ELR (cell line): ENCODE data around the gene TIGD1.

Experiments used
- DNase-seq: peaks from one replicate; pipeline ENCODE4 v3.0.0-alpha.2; 2015; ENCODE audit warnings: low read depth

The TIGD1 gene

DNA sequence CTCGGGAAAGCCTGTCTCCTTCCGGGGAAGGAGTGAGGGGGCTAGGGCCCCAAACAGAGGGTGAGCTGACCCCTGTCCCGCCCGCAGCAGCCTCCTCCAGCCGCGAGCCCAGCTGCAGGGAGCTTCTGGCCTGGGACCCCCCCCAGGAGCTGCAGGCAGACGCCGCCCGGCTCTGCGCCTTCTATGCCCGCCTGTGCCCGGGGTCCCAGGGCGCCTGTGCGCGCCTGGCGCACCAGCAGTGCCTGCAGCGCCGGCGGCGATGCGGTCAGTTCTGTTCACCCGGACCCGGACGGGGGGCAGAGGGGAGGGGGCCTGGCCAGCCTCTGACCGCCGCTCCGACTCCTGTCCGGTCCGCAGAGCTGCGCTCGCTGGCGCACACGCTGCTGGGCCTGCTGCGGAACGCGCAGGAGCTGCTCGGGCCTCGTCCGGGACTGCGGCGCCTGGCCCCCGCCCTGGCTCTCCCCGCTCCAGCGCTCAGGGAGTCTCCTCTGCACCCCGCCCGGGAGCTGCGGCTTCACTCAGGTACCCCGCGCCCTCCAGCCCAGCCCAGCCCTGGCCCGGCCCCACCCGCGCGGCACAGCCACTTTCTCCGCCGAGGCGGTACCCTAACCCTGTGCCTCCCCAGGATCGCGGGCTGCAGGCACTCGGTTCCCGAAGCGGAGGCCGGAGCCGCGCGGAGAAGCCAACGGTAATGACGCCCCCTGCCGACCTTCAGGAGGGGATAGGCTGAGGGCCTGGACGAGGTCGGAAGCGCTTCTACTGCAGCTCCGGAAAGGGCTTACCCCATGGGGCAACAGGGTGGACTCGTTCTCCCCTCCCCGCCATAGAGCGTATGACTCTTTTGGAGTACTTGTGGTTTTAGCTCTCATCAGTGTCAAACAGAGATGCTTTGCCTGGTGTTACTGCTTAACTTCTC is 26.4 kb downstream of the TIGD1 start:
- DNase-seq = peak; percentile 52

DNA sequence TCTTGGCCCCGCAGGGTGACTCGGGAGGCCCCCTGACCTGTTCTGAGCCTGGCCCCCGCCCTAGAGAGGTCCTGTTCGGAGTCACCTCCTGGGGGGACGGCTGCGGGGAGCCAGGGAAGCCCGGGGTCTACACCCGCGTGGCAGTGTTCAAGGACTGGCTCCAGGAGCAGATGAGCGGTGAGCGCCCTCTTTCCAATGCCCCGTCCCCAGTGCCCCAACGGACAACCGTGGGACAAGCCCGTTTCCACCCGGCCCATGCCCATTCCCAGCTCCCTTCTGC is 27.0 kb downstream of the TIGD1 start:
- DNase-seq = no peak

DNA sequence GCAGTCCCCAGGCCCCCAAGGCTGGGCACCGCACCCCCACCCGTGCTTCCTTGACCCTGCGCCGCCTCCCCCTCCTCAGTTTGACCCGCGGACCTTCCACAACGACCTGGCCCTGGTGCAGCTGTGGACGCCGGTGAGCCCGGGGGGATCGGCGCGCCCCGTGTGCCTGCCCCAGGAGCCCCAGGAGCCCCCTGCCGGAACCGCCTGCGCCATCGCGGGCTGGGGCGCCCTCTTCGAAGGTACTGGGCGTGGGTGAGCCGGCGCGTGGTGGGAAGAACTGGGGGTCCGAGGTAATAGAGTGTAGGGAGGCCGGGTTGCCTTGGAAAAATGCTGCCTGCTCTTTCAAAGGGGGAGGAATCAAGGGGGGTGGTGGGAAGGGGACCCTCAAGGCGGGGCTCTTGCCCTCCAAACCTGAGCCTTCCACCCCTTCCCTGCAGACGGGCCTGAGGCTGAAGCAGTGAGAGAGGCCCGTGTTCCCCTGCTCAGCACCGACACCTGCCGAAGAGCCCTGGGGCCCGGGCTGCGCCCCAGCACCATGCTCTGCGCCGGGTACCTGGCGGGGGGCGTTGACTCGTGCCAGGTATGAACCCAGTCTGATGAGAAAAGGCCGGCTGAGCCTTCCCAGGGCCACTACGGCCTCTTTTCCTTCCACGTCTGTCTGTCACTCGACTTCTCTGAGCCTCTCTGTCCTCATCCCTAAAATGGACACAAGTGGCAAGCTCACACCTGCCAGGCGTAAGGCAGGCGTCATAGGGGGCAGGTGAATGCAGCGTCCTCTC is 27.5 kb downstream of the TIGD1 start:
- no peak for DNase-seq

DNA sequence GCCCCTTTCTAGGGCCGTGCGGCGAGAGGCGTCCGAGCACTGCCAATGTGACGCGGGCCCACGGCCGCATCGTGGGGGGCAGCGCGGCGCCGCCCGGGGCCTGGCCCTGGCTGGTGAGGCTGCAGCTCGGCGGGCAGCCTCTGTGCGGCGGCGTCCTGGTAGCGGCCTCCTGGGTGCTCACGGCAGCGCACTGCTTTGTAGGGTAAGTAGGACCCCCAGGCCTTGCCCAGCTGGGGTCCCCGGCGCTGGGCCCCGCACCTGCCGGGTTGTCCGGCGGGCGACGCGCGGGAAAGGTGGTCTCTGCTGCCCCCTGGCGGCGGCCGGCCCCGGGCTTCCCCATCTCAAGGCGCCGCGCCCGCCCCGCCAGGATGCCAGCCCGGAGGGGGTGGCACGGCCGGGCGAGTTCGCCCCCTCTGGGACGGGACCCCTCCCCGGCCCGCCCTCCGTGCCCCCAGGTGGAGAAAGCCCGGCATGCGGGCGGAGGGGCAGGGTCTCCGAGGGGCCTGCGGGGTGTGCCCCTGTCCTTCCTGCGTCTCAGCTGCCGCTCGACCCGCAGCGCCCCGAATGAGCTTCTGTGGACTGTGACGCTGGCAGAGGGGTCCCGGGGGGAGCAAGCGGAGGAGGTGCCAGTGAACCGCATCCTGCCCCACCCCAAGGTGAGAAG is 28.3 kb downstream of the TIGD1 start:
- peak; percentile 45 for DNase-seq

DNA sequence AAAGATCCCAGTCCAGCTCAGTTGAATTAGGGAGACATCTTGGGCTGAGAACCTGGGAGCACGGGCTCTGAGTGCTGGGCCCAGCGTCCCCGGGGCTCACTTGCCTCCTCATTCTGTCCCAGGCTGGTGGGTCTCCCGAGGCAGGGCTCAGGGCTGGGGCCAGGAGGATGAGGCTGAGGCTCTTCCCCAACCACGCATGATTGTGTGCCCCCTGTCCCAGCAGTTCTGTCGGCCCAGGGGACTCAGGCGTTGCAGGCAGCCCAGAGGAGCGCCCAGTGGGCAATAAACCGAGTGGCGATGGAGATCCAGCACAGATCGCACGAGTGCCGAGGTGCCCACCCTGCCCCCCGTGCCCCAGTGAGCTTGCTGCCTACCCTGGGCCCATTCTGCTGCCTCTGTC is 29.3 kb downstream of the TIGD1 start:
- DNase-seq = no peak

DNA sequence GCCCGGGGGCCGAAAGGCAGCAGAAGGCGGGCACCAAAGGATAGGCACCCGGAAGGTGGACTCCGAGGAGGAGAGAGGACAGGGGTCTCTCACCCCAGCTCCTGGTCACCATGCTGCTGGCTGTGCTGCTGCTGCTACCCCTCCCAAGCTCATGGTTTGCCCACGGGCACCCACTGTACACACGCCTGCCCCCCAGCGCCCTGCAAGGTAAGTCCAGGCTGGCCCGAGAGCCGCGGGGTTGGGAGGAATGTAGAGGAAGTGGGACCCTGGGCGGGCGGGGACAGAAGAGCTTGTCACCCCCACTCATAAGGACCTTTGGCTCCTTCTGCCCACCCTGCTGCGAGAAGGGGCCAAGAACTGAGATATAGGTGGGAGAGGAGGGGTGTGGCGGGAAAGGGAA is 29.9 kb downstream of the TIGD1 start:
- DNase-seq = no peak

DNA sequence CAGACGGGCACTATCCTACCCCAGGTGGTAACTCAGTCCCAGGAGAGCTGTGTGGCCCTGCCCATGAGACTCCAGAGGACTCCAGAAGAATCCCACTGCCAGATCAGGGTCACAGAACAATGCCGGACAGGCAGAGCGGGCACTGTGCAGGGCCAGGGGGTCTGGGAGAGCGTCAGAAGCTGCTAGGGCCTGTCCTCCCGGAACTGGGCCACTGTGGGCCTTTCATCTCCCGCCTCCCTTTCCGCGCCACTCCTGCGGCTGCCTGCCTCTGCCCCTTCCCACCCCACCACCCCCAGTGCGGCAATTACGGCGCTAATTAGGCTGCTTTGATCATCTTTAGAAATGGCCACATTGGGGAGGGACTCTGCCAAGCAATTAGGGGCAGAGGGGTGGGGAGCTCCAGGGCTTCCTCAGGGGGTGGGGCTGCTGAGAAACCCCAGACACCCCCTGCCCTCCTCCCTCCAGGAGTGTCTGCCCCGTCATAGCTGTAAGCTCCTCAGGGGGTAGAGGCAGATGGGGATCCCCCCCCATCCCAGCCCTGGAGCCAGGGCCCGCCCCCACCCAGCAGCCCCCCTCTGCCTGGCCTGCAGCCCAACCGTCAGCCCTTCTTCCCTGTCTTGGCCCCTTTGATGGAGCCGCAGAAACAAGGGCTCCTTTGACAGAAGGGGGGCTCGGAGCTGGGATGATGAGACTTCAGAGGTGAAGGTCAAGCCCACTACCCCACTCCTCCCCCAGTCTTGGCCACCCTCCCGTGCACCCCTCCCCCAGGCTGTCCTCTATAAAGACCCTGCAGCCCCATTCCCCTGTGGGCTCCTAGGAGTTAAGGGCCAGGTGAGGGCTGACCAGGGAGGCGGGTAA is 30.5 kb downstream of the TIGD1 start, which contains the start of gene PRSS56:
PRSS56 (plus strand) TSS at position 808 of the 858 bp plus-strand sequence. CDS start 211 bp downstream, outside the sequence.
- DNase-seq = no peak

DNA sequence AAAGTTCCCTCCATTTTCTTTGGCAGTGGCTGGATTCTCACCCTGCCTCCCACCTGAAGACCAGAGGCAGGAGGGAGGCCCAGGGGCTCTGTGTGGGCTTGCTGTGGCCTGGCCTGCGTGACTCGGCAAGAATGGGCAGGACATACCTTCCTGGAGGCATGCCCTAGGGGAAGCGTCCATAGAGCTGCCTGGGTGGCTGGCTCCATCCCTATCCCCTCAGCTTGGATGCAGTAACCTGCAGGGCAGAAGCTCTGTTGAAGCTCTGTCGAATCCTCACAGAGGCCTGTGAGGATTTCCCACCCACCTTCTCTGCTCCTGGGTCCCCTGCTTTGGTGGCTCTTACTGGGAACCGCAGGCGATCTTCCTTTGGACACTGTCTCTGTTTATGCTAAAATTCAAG is 31.5 kb downstream of the TIGD1 start:
- no peak for DNase-seq

DNA sequence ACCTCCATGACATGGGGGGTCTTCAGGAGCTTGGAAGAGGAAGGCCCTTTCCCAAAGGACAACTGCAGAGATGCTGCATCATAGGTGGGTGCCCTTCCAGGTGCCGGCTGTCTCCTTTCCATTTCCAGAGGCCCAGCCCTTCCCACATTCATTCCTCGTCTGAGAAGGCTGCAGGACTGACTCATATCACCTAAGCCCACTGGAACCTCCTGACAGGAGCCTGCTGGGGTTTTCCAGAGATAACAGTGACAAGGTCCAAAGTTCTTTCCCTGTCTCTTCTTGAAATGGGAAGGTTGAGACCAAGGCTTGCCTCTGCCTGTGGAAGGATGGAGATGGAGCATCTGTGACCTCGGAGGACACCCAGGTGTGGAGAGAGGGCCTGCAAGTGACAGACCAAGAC is 33.8 kb downstream of the TIGD1 start:
- no peak for DNase-seq

DNA sequence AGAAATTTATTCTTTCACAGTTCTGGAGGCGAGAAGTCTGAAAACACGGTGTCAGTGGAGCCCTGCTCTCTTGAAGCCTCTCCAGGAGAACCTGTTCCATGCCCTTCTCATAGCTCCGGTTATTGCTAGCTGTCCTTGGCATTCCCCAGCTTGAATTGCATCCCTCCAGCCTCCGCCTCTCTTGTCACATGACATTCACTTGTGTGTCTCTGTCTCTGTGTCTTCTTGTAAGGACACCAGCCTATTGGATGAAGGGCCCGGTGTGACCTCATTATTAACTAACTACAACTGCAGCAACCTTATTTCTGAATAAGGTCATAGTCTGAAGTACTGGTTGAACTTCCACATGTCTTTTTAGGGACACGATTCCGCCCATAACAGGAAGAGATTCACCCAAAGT is 34.7 kb downstream of the TIGD1 start:
- DNase-seq = no peak

DNA sequence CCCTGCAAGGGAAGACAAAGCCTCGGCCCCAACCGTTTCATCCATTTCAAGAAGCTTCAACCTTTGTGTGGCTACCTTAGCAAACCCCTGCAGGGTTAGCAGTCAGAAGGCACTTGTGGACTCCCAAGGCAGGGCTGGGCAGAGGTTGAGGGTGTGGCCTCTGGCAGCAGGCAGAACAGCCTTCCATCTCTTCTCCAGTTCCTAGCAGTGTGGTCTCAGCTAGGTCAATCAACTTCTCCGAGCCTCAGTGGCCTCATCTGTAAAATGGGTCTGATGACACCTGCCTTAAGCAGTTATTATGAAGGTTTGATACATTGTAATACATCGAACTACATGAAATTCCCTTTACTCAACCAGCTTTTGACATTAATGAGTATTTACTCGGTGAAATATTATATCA is 37.0 kb downstream of the TIGD1 start:
- DNase-seq = no peak

DNA sequence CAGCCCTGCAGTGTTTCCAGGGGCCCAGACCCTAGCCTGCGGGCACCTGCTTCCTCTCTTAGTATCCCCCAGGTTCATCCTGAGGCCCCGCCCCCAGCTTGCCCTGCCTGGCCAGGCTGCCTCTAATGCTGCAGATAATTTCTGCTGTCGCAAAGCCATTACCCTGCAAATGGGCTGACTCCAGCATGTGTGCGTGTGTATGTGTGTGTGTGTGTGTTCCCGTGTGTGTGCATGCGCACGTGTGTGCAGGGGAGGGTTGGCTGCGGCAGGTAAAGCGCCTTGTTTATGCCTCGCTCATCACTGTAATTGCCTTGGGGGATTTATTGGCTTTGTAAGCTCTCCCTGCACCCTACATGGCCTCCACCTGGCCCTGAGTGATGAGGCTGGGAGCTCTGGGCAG is 37.8 kb downstream of the TIGD1 start:
- no peak for DNase-seq

DNA sequence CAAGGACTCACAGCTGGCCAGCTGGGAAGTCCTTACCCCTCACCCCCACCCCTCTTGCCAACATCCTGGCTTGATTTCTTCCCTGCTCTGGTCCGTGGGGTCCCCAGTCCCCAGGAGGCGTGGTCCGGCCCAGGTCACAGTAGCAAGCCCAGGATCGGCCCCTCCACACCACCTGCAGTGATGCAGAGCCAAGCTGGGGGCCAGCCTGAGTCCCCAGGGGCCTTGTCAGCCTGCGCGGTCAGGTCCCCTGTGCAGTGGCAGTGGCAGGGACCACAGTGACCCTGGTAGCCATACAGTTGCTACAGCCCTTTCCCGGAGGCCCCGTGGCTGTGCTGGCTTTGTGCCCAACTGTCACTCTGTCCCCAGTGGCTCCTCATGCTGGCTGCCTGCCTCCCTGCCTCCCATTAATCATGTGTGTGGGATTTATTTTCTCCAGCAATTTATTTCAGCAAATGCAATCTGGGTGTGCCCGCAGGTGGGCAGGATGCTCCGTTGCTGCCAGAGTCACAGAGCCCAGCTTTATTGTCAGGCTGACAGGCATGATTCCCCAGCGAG is 38.9 kb downstream of the TIGD1 start:
- no peak for DNase-seq

DNA sequence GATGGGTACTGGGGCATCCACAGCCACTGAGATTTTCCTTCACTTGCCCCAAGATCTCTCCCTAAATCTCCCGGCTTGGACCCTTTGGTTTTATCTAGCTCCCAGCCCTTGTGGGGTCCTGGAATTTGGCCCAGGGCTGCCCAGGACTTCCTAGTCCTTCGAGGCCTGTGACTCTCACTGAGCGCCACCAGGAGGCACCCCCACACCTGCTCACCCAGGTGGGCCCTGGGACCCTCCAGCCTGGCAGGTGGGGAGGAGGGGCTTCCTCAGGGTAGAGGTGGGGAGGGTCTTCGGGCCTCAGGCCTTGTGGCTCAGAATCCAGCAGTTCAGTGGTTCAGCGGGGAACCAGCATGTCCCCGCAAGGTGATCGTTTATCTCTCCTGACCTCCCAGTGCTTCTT is 42.1 kb downstream of the TIGD1 start:
- DNase-seq = no peak

DNA sequence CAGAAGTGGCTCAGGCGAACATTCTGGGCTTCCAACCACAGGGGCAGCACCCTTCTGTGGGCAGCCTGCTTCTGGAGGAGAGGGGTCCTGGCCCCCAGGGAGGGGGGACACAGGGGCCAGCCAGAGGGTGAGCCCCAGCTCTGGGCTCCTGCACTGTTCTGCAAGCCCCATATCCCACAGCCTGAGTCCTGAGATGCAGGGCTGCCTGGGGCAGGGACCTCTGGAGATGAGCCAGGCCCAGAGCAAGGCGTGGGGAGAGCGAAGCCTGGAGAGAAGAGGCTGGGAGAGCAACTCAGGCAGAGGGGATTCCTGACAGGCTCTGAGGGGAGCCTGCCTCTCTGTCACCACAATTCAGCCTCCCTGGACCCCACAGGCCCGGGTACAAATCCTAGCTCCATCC is 43.6 kb downstream of the TIGD1 start:
- no peak for DNase-seq

DNA sequence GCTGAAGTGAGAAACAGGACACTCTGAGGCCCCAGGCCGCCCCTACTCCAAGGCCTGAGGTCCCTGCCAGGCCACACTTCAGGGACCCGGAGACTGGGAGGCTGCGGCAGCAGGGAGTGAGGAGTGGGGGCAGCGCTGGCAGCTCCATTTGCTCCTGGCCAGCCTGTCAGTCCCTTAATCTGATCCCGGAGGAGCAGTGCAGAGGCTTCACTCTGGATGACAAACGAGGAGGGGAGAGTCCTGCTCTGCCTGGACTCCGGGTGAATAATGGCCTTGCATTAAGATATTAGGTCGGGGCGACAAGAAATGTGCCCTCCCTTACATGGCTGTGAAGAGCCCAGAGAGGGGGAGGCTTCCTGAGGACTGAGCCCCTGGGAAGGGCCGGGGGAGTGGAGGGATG is 44.5 kb downstream of the TIGD1 start:
- DNase-seq = no peak

DNA sequence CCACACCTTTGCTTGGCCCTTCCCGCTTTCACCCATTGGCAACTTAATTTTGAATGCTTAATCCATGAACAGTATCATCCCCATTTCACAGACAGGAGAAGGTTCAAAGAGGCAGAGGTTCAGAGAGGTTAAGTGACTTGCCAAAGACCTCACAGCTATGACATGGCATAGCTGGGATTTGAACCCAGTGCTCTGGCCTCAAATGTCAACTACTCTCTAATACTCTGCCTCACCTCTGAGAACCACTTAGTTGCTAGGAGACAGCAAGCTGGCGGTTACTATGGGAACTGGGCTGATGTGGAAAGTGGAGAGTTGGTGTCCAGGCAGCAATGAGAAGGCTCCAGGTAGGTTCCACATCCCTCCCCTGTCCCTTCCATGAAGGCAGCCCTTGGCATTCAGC is 45.9 kb downstream of the TIGD1 start:
- no peak for DNase-seq

DNA sequence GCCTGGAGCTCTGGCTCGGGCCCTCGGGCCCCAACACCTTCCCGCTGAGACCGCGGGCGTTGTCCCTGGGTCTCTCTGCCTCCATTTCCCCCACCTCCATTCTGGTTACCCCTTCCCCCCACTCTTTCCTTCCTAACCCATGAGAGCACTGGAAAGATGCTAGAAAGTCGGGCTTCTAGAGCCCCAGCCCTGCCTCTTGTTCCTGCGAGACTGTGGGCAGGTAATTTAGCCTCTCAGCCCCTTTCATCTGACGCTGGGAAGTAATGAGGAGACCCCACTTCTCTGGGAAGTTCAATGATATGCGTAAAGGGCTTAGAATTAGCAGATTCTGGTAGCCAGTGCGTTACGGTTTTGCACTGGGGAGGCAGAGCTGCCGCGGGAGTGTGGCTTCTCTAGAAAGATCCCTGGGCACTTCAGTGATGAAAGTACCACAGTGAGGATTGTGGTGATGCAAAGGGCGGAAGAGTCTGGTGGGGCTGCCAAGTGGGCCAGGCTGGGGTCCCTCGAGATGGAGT is 46.5 kb downstream of the TIGD1 start:
- no peak for DNase-seq

DNA sequence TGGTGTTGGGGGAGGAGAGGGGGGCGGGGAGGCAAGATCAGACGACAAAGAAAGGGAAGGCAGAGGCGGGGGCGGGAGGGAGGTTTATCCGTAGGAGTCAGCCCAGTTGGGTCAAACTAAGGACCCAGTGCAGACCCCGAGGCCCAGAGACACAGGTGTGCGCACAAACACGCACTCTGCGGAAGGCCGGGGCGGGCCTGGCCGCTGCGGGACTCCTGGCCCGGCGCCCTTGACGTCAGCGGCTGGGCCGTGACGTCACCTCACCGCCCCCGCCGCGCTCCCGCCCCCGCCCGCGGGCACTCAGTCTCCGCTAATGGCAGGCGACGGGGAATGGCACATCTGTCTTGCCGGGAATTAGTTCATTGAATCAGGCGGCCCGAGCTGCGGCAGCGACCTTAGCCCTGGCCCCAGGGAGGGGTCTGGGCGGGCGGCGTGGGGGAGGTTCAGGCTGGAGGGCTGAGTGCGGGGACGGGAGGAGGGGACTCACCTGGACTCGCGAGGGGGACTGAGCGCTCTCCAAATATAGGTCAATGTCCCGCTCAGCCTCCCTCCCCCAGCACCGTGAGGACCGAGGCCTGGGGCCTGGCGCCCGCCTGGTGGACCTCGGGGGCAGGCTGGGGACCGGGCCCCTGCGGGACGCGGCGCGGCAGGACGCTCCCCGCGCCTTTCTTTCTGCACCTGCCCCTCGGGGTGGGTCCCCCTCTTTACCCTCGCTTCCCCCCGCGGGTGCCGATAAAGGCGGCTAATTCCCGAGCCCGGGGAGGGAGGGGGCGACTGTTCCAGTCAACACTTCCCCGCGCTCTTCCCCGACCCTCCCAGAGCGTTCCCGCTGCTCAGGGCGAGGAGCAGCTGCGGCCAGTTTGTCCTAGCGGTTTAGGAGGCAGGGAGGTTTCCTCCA is 47.2 kb downstream of the TIGD1 start:
- peak; percentile 25 for DNase-seq

DNA sequence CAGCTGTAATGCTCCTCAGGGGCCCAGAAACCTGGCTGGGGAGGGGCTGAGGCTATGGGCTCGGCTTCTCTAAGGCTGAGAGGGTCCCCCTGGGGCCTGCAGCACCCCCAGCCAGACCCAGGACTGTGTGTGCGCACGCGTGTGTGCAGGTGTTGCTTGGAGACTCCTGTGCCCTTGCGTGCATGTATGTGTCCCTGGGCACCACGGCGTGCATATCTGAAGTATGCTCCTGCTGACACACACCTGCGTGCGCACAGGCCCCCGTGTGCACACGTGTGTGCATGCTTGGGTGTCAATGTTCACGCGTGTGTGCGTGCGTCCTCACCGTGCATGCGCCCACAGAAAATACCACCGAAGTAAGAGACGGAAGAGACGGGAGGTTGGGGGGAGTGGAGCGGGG is 47.8 kb downstream of the TIGD1 start:
- DNase-seq = no peak
